Activated CD8-positive, alpha-beta T cell treated with anti-CD3 and anti-CD28 coated beads for 36 hours (primary cell): ENCODE data around the gene TRIM47. TPM values are rescaled to one million over a fixed set of nuclear protein-coding genes. Genes with fewer than 3 reads are reported as not detected.

Experiments
- ATAC-seq: fragments of 200-7000 bp; cut with Tn5 transposase; one replicate; pipeline ENCODE4 v1.10.0; 2021; ENCODE audit warnings: mild to moderate bottlenecking, moderate library complexity
- CTCF ChIA-PET: fragments of 350-600 bp; sonication (Branson Sonifier 250); formaldehyde crosslinking; loops from one replicate; lab custom pipeline; 2021; ENCODE audit warnings: antibody characterized with exemption; lab: Charles Lee
- POLR2A ChIA-PET: fragments of 350-600 bp; sonication (Branson Sonifier 250); formaldehyde crosslinking; loops from one replicate; lab custom pipeline; 2021; ENCODE audit warnings: antibody characterized with exemption; lab: Charles Lee
- DNase-seq: peaks from one replicate; pipeline ENCODE4 v3.0.0-alpha.2; 2020
- H3K27ac Mint-ChIP-seq: one replicate; pipeline ENCODE4 v1.8.0; 2021; ENCODE audit warnings: mild to moderate bottlenecking, mixed read lengths
- H3K27me3 Mint-ChIP-seq: one replicate; pipeline ENCODE4 v1.8.0; 2021; ENCODE audit warnings: mixed read lengths
- H3K36me3 Mint-ChIP-seq: one replicate; pipeline ENCODE4 v1.8.0; 2021; ENCODE audit warnings: low read depth, mixed read lengths
- H3K4me1 Mint-ChIP-seq: one replicate; pipeline ENCODE4 v1.8.0; 2021; ENCODE audit warnings: low read depth, mixed read lengths
- H3K4me3 Mint-ChIP-seq: one replicate; pipeline ENCODE4 v1.8.0; 2021; ENCODE audit warnings: mild to moderate bottlenecking, moderate library complexity, mixed read lengths
- H3K9me3 Mint-ChIP-seq: one replicate; pipeline ENCODE4 v1.8.0; 2021; ENCODE audit warnings: mixed read lengths
- intact Hi-C: fragments of 100-400 bp; cut with micrococcal nuclease; formaldehyde crosslinking; loops from one replicate; pipeline ENCODE4 v1.10.0; 2022
- total RNA-seq, 2 experiments: library from RNA; stranded (reverse); gene quantifications; one replicate each; pipeline ENCODE4 v1.2.3, GENCODE V29; 2021
- TF ChIP-seq, protein P1 (sequence below): fragments of 200-600 bp; IDR thresholded peaks from one replicate; pipeline ENCODE4 v1.8.0; 2022; ENCODE audit warnings: antibody characterized with exemption, mild to moderate bottlenecking

TRIM47 gene
- total RNA-seq, 2 experiments from 2014 or later: 16.6 to 16.8 TPM

DNA sequence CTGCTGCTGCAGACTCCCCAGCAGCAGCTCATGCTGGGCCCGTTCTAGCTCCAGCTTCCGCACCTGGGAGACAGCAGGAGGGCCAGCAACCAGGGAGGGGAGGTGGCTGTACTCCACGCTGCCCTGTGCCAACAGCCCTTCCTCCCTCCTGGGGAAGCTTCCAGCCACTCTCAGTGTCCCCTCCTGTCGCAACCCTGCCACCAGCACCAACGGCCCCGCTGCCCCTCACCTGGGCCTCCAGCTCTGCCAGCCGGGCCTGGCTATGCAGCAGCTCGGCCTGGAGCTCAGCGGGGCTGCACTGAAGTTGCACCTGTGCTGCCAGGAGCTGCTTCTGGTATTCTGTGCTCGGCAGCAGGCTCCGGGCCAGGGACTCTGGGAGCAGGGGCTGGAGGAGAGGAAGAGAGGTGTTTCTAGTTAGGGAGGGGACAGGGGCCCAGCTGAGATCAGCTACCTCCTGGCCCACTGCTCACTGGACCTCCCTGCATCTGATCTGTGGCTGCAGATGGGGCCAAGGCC is 41.7 kb upstream of the TRIM47 start:
- intact Hi-C loops: no loop called here
- ATAC-seq (no peak), DNase-seq (no peak)
- no peak overlapping the region for H3K4me3 Mint-ChIP-seq
- H3K4me1 Mint-ChIP-seq: no peaks in the 10 kb centered on the region
- H3K27ac Mint-ChIP-seq: no peak overlapping the region
- TF ChIP-seq, protein P1, sequence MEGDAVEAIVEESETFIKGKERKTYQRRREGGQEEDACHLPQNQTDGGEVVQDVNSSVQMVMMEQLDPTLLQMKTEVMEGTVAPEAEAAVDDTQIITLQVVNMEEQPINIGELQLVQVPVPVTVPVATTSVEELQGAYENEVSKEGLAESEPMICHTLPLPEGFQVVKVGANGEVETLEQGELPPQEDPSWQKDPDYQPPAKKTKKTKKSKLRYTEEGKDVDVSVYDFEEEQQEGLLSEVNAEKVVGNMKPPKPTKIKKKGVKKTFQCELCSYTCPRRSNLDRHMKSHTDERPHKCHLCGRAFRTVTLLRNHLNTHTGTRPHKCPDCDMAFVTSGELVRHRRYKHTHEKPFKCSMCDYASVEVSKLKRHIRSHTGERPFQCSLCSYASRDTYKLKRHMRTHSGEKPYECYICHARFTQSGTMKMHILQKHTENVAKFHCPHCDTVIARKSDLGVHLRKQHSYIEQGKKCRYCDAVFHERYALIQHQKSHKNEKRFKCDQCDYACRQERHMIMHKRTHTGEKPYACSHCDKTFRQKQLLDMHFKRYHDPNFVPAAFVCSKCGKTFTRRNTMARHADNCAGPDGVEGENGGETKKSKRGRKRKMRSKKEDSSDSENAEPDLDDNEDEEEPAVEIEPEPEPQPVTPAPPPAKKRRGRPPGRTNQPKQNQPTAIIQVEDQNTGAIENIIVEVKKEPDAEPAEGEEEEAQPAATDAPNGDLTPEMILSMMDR: no peak
- ChIA-PET POLR2A (interaction anchor here (1.1 kb wide), 1 partner anchor 13 kb away, joined by 4 read pairs; no protein-coding TSS in a partner anchor), CTCF (interaction anchor here (3.0 kb wide), 1 partner anchor 85 kb away, joined by 9 read pairs; no protein-coding TSS in a partner anchor)
- peaks cover 3% of the 10 kb centered on the region for H3K36me3 Mint-ChIP-seq
- no peaks in the 10 kb centered on the region for H3K9me3 Mint-ChIP-seq
- no peaks in the 10 kb centered on the region for H3K27me3 Mint-ChIP-seq

DNA sequence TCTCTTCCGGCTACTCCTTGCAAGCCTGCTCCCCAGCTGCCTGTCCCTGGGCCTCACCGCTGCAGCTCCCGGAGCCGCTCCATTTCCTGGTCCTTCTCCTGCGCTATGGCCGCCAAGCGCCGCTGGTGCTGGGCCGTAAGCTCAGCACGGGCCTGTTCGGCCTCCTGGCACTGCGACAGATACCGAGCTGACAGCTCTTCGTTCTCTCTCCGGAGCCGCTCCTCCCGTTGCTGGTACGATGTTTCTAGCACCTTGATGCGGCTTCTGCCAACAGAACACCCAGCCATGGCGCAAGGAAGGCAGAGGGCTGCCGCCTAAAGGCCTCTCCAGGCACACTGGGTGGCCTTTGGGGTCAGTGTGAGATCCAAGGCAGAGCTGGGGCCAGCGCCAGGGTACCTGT is 41.2 kb upstream of the TRIM47 start:
- Mint-ChIP-seq H3K27me3 (no peaks in the 10 kb centered on the region), H3K4me1 (no peaks in the 10 kb centered on the region), H3K9me3 (no peaks in the 10 kb centered on the region), H3K4me3 (no peak overlapping the region), H3K36me3 (peaks cover 3% of the 10 kb centered on the region), H3K27ac (no peak overlapping the region)
- POLR2A ChIA-PET: no interaction called here
- intact Hi-C loops: no loop called here
- TF ChIP-seq, protein P1: no peak
- no peak for ATAC-seq
- CTCF ChIA-PET: interaction anchor here (3.0 kb wide), 1 partner anchor 85 kb away, joined by 9 read pairs; no protein-coding TSS in a partner anchor
- DNase-seq: no peak

DNA sequence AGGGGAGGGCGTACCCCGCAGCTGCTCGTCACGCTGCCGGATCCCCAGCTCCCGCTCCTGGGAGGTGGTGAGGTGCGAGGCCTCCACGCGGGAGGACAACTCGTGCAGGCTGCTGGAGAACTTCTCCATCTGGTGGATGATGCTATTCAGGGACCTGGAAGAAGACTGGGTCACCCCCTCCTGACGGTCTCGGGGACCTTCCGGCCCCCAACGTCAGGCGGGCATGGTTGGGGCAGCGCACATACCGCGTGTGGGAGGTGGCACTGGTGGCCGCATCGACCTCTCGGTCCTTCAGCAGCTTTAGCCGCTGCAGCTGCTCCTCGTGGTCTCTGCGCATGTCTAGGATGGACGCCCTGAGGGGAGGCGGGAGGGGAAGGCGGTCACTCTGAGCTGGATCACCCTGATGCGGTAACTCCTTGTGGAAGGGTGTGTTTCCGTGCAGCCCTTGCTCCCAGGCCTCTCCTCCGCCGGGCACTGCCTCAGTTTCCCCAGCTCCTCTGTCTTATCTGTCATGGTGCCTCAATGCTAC is 39.6 kb upstream of the TRIM47 start:
- H3K27ac Mint-ChIP-seq: no peak overlapping the region
- TF ChIP-seq, protein P1: no peak
- DNase-seq (no peak), ATAC-seq (no peak)
- H3K36me3 Mint-ChIP-seq: peaks cover 3% of the 10 kb centered on the region
- no peak overlapping the region for H3K4me3 Mint-ChIP-seq
- ChIA-PET POLR2A (interaction anchor here (0.5 kb wide), 1 partner anchor 39 kb away, joined by 3 read pairs; no protein-coding TSS in a partner anchor), CTCF (interaction anchor here (0.6 to 3.0 kb wide), 6 partner anchors 8 to 164 kb away, joined by 3 to 9 read pairs (median 3); no protein-coding TSS in a partner anchor)
- H3K9me3 Mint-ChIP-seq: no peaks in the 10 kb centered on the region
- H3K4me1 Mint-ChIP-seq: no peaks in the 10 kb centered on the region
- no peaks in the 10 kb centered on the region for H3K27me3 Mint-ChIP-seq
- intact Hi-C loops: no loop called here

DNA sequence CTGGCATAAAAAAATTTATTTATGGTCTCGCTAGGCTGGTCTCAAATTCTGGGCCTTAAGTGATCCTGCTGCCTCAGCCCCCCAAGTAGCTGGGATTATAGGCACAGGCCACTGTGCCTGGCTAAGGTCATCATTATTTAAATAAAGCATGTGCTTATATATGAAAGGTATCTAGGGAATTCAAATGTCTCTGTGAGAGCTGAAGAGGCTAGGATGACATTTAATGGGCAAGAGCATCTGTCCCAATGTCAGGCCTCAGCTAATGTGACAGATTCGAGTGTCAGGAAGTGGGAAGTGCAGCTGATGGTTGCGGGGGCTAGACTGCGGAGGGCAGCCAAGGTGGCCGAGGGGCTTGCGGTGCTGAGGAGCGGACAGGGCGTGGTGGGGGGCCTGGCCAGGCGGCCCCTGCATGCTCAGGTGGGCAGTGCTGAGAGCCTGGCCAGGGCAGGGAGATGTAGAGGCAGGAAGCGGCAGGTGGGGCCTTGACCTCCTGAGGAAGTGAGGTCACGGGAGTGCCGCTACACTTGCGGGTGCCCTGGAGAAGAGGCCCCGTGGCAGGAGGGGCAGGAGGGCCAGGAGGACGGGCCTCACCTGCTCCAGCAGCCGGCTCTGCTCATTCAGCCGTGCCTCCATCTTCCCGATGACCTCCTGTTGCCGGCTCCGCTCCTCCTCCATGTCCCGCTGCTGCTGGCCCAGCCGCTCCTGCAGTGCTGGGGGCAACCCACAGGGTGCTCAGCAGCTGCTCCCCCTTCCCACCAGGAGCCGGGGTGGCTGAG is 38.9 kb upstream of the TRIM47 start:
- ATAC-seq: no peak
- Mint-ChIP-seq H3K4me3 (no peak overlapping the region), H3K27ac (no peak overlapping the region), H3K4me1 (no peaks in the 10 kb centered on the region), H3K27me3 (no peaks in the 10 kb centered on the region), H3K9me3 (no peaks in the 10 kb centered on the region), H3K36me3 (peaks cover 3% of the 10 kb centered on the region)
- DNase-seq: no peak
- POLR2A ChIA-PET: interaction anchor here (0.5 kb wide), 1 partner anchor 39 kb away, joined by 3 read pairs; no protein-coding TSS in a partner anchor
- intact Hi-C loops: no loop called here
- CTCF ChIA-PET: interaction anchor here (0.9 to 2.0 kb wide), 6 partner anchors 9 to 164 kb away, joined by 3 to 8 read pairs (median 3); partner anchors contain the start of gene MRPL38
- TF ChIP-seq, protein P1: no peak
